Mesothelial cell of epicardium (in vitro differentiated cells): ENCODE results near the gene JAKMIP2. TPM values are rescaled to one million over a fixed set of nuclear protein-coding genes. Genes with fewer than 3 reads are reported as not detected.

Experiments used
- DNase-seq, 2 experiments: peaks; one replicate each; pipeline ENCODE4 v3.0.0; 2021; ENCODE audit warnings: low spot score in 2 of 2; ENCODE audit not compliant: unreplicated experiment in 2 of 2
- H3K27ac Mint-ChIP-seq: 2 replicates; pipeline ENCODE4 v1.8.0; 2021; ENCODE audit warnings: mixed read lengths
- H3K27me3 Mint-ChIP-seq: 2 replicates; pipeline ENCODE4 v1.8.0; 2021; ENCODE audit warnings: low read depth, mixed read lengths
- H3K36me3 Mint-ChIP-seq: 2 replicates; pipeline ENCODE4 v1.8.0; 2021; ENCODE audit warnings: mixed read lengths
- H3K4me1 Mint-ChIP-seq: 2 replicates; pipeline ENCODE4 v1.8.0; 2021; ENCODE audit warnings: mixed read lengths
- H3K4me3 Mint-ChIP-seq: 2 replicates; pipeline ENCODE4 v1.8.0; 2021; ENCODE audit warnings: mild to moderate bottlenecking, moderate library complexity, mixed read lengths
- H3K9me3 Mint-ChIP-seq: 2 replicates; pipeline ENCODE4 v1.8.0; 2021; ENCODE audit warnings: mixed read lengths
- total RNA-seq: library from RNA; stranded (reverse); gene quantifications from 3 replicates; pipeline ENCODE4 v1.2.1, GENCODE V29; 2021
- TF ChIP-seq, protein P1 (sequence below): fragments of 200-600 bp; sonication (generic); IDR thresholded peaks from one replicate; pipeline ENCODE4 v1.5.0; 2021; ENCODE audit warnings: antibody characterized with exemption; ENCODE audit not compliant: unreplicated experiment

JAKMIP2 gene
- total RNA-seq, 1 donor from 2014 or later: 5.1 TPM

DNA sequence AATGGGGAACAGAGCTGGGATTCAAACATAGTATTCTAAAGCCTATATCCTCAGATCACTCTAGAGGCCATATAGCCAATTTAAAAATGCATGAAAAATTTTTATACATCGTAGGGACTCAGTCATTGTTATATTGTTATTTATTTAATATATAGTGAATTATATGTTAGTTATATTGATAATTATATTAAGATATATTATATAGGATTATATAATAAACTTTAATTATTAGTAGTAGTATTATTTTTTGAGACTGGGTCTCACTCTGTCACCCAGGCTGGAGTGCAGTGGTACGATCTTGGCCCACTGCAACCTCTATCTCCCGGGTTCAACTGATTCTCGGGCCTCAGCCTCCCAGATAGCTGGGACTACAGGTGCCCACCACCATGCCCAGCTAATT lies 206.9 kb downstream of the JAKMIP2 start:
- Mint-ChIP-seq H3K27ac (no peak overlapping the region), H3K4me1 (peaks cover 38% of the 10 kb centered on the region), H3K27me3 (no peaks in the 10 kb centered on the region), H3K4me3 (no peak overlapping the region), H3K9me3 (peaks cover 10% of the 10 kb centered on the region), H3K36me3 (peaks cover 8% of the 10 kb centered on the region)
- TF ChIP-seq, protein P1, sequence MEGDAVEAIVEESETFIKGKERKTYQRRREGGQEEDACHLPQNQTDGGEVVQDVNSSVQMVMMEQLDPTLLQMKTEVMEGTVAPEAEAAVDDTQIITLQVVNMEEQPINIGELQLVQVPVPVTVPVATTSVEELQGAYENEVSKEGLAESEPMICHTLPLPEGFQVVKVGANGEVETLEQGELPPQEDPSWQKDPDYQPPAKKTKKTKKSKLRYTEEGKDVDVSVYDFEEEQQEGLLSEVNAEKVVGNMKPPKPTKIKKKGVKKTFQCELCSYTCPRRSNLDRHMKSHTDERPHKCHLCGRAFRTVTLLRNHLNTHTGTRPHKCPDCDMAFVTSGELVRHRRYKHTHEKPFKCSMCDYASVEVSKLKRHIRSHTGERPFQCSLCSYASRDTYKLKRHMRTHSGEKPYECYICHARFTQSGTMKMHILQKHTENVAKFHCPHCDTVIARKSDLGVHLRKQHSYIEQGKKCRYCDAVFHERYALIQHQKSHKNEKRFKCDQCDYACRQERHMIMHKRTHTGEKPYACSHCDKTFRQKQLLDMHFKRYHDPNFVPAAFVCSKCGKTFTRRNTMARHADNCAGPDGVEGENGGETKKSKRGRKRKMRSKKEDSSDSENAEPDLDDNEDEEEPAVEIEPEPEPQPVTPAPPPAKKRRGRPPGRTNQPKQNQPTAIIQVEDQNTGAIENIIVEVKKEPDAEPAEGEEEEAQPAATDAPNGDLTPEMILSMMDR: no peak
- no peak for DNase-seq

DNA sequence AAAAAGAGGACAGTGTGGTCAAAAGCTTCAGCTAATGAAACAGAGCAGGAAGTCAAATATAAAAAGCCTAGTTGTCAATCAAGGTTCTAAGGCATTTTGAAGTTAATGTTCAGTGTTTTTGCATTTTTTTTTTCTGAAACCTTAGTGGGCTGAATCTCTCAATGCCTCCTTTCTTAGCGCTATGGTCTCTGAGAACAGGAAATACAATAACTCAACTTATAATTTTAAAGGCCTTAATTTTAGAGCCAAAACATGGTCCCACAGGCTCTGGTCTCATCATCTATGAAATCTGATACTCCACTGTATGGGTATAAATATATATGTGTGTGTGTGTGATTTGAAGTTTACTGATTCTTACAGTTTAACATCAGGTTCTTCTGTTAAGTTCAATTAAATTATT lies 209.3 kb downstream of the JAKMIP2 start:
- no peak for DNase-seq
- TF ChIP-seq, protein P1: no peak
- Mint-ChIP-seq H3K36me3 (no peaks in the 10 kb centered on the region), H3K27me3 (no peaks in the 10 kb centered on the region), H3K4me1 (peaks cover 29% of the 10 kb centered on the region), H3K27ac (no peak overlapping the region), H3K9me3 (no peaks in the 10 kb centered on the region), H3K4me3 (no peak overlapping the region)

DNA sequence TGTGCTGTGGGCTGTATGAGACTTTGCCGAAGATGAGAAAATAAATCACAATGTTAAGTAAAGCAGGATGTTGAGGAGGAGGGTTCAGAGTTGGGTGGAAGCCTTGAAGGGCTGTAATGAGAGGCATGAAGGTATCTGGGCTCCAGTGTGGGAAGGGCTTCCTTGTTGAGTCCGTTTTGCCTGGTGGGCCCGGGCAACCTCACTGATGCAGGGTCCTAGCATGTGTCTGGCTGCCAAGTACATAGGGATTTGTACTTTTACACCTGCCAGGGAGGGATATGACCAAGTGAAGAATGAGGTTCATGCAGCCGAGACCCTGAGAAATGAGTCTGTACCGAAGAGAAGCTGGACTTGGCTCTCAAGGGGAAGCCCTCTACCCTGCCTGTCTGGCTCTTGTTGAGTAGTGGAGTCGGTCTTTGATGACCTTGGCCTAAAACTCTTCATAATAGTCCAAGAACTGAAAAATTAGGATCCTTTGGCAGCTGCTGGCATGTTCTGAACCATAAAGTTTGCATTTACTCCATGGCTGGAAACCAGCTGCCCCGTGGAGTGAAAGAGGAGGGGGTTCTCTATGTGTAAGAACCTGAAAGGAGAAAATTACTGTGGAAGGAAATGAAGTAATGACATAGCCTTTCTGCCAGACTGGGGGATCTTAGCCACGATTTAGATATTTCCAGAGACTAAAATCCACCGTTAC lies 213.7 kb downstream of the JAKMIP2 start:
- DNase-seq: no peak
- no peaks in the 10 kb centered on the region for H3K27me3 Mint-ChIP-seq
- no peak overlapping the region for H3K4me3 Mint-ChIP-seq
- no peak overlapping the region for H3K27ac Mint-ChIP-seq
- peaks cover 16% of the 10 kb centered on the region for H3K4me1 Mint-ChIP-seq
- H3K9me3 Mint-ChIP-seq: no peaks in the 10 kb centered on the region
- TF ChIP-seq, protein P1: no peak
- H3K36me3 Mint-ChIP-seq: no peaks in the 10 kb centered on the region

DNA sequence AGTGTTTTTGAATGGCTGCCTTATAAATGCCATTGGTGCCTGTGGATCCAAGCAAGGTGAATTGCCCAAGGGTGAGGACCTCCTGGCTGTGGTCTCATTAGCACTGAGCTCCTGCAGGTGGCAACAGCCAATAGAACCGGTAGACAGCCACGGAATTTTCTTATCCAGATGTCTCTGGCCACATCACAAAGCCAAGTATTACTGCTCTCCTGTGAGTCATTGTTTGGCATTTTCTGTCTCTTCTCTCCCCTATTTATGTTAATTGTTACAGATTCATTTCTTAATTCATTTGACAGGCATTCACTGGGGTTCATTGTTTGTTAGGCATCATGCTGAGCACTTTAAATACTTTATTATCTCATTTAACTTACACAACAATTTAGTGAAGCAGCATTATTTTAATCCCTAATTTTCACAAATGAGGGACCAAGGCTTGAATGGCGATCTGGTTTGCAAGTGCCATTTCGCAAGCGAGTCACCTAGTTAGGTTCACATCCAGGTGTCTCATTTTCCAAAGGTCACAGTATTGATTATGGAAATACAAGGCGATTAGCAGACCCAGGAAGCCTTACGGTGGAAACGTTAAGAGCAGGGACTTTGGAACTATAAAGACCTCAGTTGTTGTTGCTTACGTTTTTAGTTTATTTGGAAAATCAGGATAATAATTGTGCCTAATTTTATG lies 214.5 kb downstream of the JAKMIP2 start:
- DNase-seq: no peak
- Mint-ChIP-seq H3K4me1 (peaks cover 12% of the 10 kb centered on the region), H3K36me3 (no peaks in the 10 kb centered on the region), H3K27ac (no peak overlapping the region), H3K27me3 (no peaks in the 10 kb centered on the region), H3K9me3 (no peaks in the 10 kb centered on the region), H3K4me3 (no peak overlapping the region)
- TF ChIP-seq, protein P1: no peak

DNA sequence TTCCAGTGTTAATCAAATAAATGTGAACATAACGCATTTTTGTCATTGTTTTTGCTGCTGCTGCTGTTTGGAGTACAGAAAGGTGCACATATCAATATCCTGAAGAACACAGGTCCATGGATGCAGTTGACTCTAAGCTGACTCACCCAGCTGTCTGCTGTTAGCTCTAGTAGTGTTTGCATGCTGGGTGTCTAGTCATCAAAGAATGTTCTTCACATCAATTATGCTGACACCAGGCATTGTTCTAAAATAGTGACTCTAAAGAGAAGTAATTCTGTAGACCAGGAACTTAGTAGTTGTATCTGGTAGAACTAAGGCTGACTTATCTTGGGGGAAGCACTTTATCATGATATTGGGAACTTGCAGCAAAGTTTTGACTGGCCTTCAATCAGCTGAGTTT lies 217.0 kb downstream of the JAKMIP2 start:
- Mint-ChIP-seq H3K36me3 (no peaks in the 10 kb centered on the region), H3K27ac (no peak overlapping the region), H3K4me1 (peaks cover 16% of the 10 kb centered on the region), H3K4me3 (no peak overlapping the region), H3K9me3 (no peaks in the 10 kb centered on the region), H3K27me3 (no peaks in the 10 kb centered on the region)
- no peak for DNase-seq
- TF ChIP-seq, protein P1: no peak
